Gastrocnemius medialis (tissue), 4 donors: ENCODE results near the gene R3HCC1L.

Experiments
- CTCF ChIP-seq, 5 experiments: fragments of 450-650 bp in 3 of 5; fragments of 200-600 bp in 2 of 5; sonication (generic) in 2 of 5; IDR thresholded peaks in 4 of 5; conservative IDR thresholded peaks in 1 of 5; 1 replicate in 4 of 5; 2 replicates in 1 of 5; pipeline ENCODE4 v1.5.1; 2016 to 2019; ENCODE audit warnings: antibody characterized with exemption in 5 of 5, mild to moderate bottlenecking in 3 of 5, moderate library complexity in 3 of 5
- POLR2A ChIP-seq, 2 donors: fragments of 450-650 bp; IDR thresholded peaks; one replicate each; pipeline ENCODE4 v1.6.1; 2017; ENCODE audit warnings: antibody characterized with exemption in 2 of 2, mild to moderate bottlenecking in 2 of 2, moderate library complexity in 2 of 2

- TF ChIP-seq POLR2A (IDR thresholded peaks at IDR 0.05) = no peak
- TF ChIP-seq CTCF (IDR thresholded peaks at IDR 0.05 in 4 of 5, conservative IDR thresholded peaks at IDR 0.05 in 1 of 5) = no peak
These were observed 102.4 kb downstream of the R3HCC1L start for GRCh38 chr10:98236862-98237261.
